ENCODE data around the gene CEACAM19. TPM values are rescaled to one million over a fixed set of nuclear protein-coding genes. Genes with fewer than 3 reads are reported as not detected.

CEACAM19 gene
- total and polyA plus RNA-seq, 2 donors (not counting 1 experiment from before 2014, with no cell fraction given): 7.8 to 9.9 TPM

DNA sequence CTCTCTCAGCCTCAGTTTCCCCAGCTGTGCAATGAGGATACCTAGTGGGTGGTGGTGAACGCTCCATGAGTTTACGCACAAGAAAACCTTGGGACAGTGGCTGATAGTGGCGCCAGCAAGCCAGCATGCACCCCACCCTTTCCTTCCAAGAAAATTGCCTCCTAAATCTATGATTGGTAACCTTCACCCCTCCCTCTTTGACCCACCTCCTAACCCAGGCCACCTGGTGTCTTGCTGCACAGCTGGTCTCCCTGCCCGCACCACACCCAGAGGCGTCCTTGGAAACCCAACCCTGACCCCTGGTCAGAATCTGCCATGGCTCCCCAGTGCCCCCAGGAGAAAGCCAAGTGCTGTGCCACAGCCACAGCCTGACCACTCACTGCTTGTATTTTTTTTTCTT is 54.4 kb downstream of the CEACAM19 start:
- no peak overlapping the region for H2AFZ ChIP-seq (ENCODE audit: low read length)
- no peak overlapping the region for H3K4me2 ChIP-seq (ENCODE audit: extremely low read depth, insufficient read depth, low read length)
- H3K79me2 ChIP-seq (ENCODE audit: control insufficient read depth, insufficient read depth, low read length): no peaks in the 10 kb centered on the region
- H3K9ac ChIP-seq (ENCODE audit: insufficient read depth, low read length): no peak overlapping the region
- H3K36me3 ChIP-seq (ENCODE audit: control insufficient read depth, insufficient read depth, low read length): no peaks in the 10 kb centered on the region
- peaks cover 5% of the 10 kb centered on the region for H3K4me1 ChIP-seq (ENCODE audit: control insufficient read depth, extremely low read depth, insufficient read depth, low read length)
- no peaks in the 10 kb centered on the region for H4K20me1 ChIP-seq (ENCODE audit: control insufficient read depth, extremely low read depth, insufficient read depth, low read length)
- H3K27me3 ChIP-seq (ENCODE audit: control insufficient read depth, insufficient read depth, low read length): no peaks in the 10 kb centered on the region
- no peak for DNase-seq (ENCODE audit: low read depth in 2 of 2)
- TF ChIP-seq EZH2 (IDR thresholded peaks at IDR 0.05; ENCODE audit: low read length, missing control alignments) (no peak), CTCF (conservative IDR thresholded peaks at IDR 0.05 in 1 of 2, IDR thresholded peaks at IDR 0.05 in 1 of 2; ENCODE audit: low read depth in 1 of 2, low read length in 2 of 2) (no peak)
- no peak overlapping the region for H3K27ac ChIP-seq (ENCODE audit: insufficient read depth, low read length)
- no peaks in the 10 kb centered on the region for H3K9me3 ChIP-seq (ENCODE audit: control insufficient read depth, insufficient read depth, low read depth, low read length)
- no peak overlapping the region for H3K4me3 ChIP-seq (replicated peaks in 1 of 4; ENCODE audit: control extremely low read depth in 1 of 4, insufficient read depth in 1 of 4, low read depth in 3 of 4, low read length in 4 of 4)

GRCh38 chr19:44726465-44726864 is 55.2 kb downstream of the CEACAM19 start:
- H3K36me3 ChIP-seq (ENCODE audit: control insufficient read depth, insufficient read depth, low read length): no peaks in the 10 kb centered on the region
- H4K20me1 ChIP-seq (ENCODE audit: control insufficient read depth, extremely low read depth, insufficient read depth, low read length): no peaks in the 10 kb centered on the region
- peaks cover 5% of the 10 kb centered on the region for H3K4me1 ChIP-seq (ENCODE audit: control insufficient read depth, extremely low read depth, insufficient read depth, low read length)
- no peaks in the 10 kb centered on the region for H3K27me3 ChIP-seq (ENCODE audit: control insufficient read depth, insufficient read depth, low read length)
- no peaks in the 10 kb centered on the region for H3K79me2 ChIP-seq (ENCODE audit: control insufficient read depth, insufficient read depth, low read length)
- no peak for TF ChIP-seq CTCF (conservative IDR thresholded peaks at IDR 0.05 in 1 of 2, IDR thresholded peaks at IDR 0.05 in 1 of 2; ENCODE audit: low read depth in 1 of 2, low read length in 2 of 2)
- TF ChIP-seq EZH2 (IDR thresholded peaks at IDR 0.05; ENCODE audit: low read length, missing control alignments): no peak
- H3K27ac ChIP-seq (ENCODE audit: insufficient read depth, low read length): no peak overlapping the region
- no peaks in the 10 kb centered on the region for H3K9me3 ChIP-seq (ENCODE audit: control insufficient read depth, insufficient read depth, low read depth, low read length)
- no peak overlapping the region for H3K9ac ChIP-seq (ENCODE audit: insufficient read depth, low read length)
- no peak for DNase-seq (ENCODE audit: low read depth in 2 of 2)
- no peak overlapping the region for H2AFZ ChIP-seq (ENCODE audit: low read length)
- H3K4me2 ChIP-seq (ENCODE audit: extremely low read depth, insufficient read depth, low read length): no peak overlapping the region
- H3K4me3 ChIP-seq (replicated peaks in 1 of 4; ENCODE audit: control extremely low read depth in 1 of 4, insufficient read depth in 1 of 4, low read depth in 3 of 4, low read length in 4 of 4): no peak overlapping the region

GRCh38 chr19:44728178-44728577 is 56.9 kb downstream of the CEACAM19 start:
- H2AFZ ChIP-seq (ENCODE audit: low read length): peak overlapping the region; percentile 37
- no peak for DNase-seq (ENCODE audit: low read depth in 2 of 2)

More at GRCh38 chr19:44728178-44728577, 56.9 kb downstream of the CEACAM19 start:
- Histone ChIP-seq H3K4me2 (ENCODE audit: extremely low read depth, insufficient read depth, low read length) (no peak overlapping the region), H3K9ac (ENCODE audit: insufficient read depth, low read length) (no peak overlapping the region), H3K79me2 (ENCODE audit: control insufficient read depth, insufficient read depth, low read length) (no peaks in the 10 kb centered on the region), H3K36me3 (ENCODE audit: control insufficient read depth, insufficient read depth, low read length) (no peaks in the 10 kb centered on the region), H3K27me3 (ENCODE audit: control insufficient read depth, insufficient read depth, low read length) (no peaks in the 10 kb centered on the region), H3K4me3 (replicated peaks in 1 of 4; ENCODE audit: control extremely low read depth in 1 of 4, insufficient read depth in 1 of 4, low read depth in 3 of 4, low read length in 4 of 4) (no peak overlapping the region), H3K27ac (ENCODE audit: insufficient read depth, low read length) (no peak overlapping the region), H4K20me1 (ENCODE audit: control insufficient read depth, extremely low read depth, insufficient read depth, low read length) (no peaks in the 10 kb centered on the region), H3K4me1 (ENCODE audit: control insufficient read depth, extremely low read depth, insufficient read depth, low read length) (peaks cover 5% of the 10 kb centered on the region), H3K9me3 (ENCODE audit: control insufficient read depth, insufficient read depth, low read depth, low read length) (no peaks in the 10 kb centered on the region)
- TF ChIP-seq CTCF (conservative IDR thresholded peaks at IDR 0.05 in 1 of 2, IDR thresholded peaks at IDR 0.05 in 1 of 2; ENCODE audit: low read depth in 1 of 2, low read length in 2 of 2): no peak
- TF ChIP-seq EZH2 (IDR thresholded peaks at IDR 0.05; ENCODE audit: low read length, missing control alignments): no peak
